IMR-90 (cell line): ENCODE results near the gene FBXW11. TPM values are rescaled to one million over a fixed set of nuclear protein-coding genes. Genes with fewer than 3 reads are reported as not detected.

Experiments
- ATAC-seq: fragments of 200-7000 bp; cut with Tn5 transposase; 2 replicates; pipeline ENCODE4 v1.9.1; 2020; ENCODE audit warnings: low read depth, mild to moderate bottlenecking, moderate library complexity
- BruUV-seq: library from RNA; stranded (reverse); fragments of 400-500 nt; replicated peaks from 2 replicates; lab custom pipeline; 2021; lab: Mats Ljungman, UMichigan
- CTCF ChIA-PET: fragments of 300-600 bp; formaldehyde crosslinking; extraction: SDS; loops from one replicate; lab custom pipeline; 2021; ENCODE audit warnings: antibody characterized with exemption; lab: Yijun Ruan, JAX
- POLR2A ChIA-PET: fragments of 300-600 bp; sonication (Branson Sonifier 250); formaldehyde crosslinking; loops from one replicate; lab custom pipeline; 2022; ENCODE audit warnings: antibody characterized with exemption; ENCODE audit not compliant: unreplicated experiment; lab: Charles Lee
- DNase-seq: peaks from one replicate; pipeline ENCODE4 v3.0.0; 2013
- H2AFZ ChIP-seq: replicated peaks from 2 replicates; pipeline ENCODE3; 2013; ENCODE audit warnings: low read length, mild to moderate bottlenecking; ENCODE audit not compliant: poor library complexity
- H2AK5ac ChIP-seq: 2 replicates; pipeline ENCODE4 v1.6.1; 2013; ENCODE audit warnings: low read depth, low read length, inconsistent platforms
- H2AK9ac ChIP-seq: replicated peaks from 2 replicates; pipeline ENCODE3; 2013; ENCODE audit warnings: mild to moderate bottlenecking, low read depth, low read length, moderate library complexity; ENCODE audit not compliant: poor library complexity
- H2BK120ac ChIP-seq: 2 replicates; pipeline ENCODE4 v1.6.1; 2013; ENCODE audit warnings: low read depth, low read length, inconsistent platforms
- H2BK15ac ChIP-seq: 3 replicates; pipeline ENCODE4 v1.6.1; 2013; ENCODE audit warnings: low read depth, low read length, inconsistent platforms
- H2BK20ac ChIP-seq: 2 replicates; pipeline ENCODE4 v1.6.1; 2013; ENCODE audit warnings: low read depth, mild to moderate bottlenecking, inconsistent platforms, low read length, moderate library complexity
- H2BK5ac ChIP-seq: 2 replicates; pipeline ENCODE4 v1.6.1; 2013; ENCODE audit warnings: mild to moderate bottlenecking, low read depth, low read length, inconsistent platforms; ENCODE audit not compliant: poor library complexity, severe bottlenecking
- H3K14ac ChIP-seq: replicated peaks from 2 replicates; pipeline ENCODE4 v1.6.1; 2013; ENCODE audit warnings: low read depth, low read length, inconsistent platforms
- H3K18ac ChIP-seq: 2 replicates; pipeline ENCODE4 v1.6.1; 2013; ENCODE audit warnings: low read depth, low read length, control low read depth
- H3K23ac ChIP-seq: 2 replicates; pipeline ENCODE4 v1.6.1; 2013; ENCODE audit warnings: low read depth, low read length, inconsistent platforms
- H3K27ac ChIP-seq: 2 replicates; pipeline ENCODE4 v1.5.1; 2013; ENCODE audit warnings: mild to moderate bottlenecking, control low read depth, low read length; ENCODE audit not compliant: insufficient read depth
- H3K27me3 ChIP-seq: 2 replicates; pipeline ENCODE4 v1.6.1; 2013; ENCODE audit warnings: low read length; ENCODE audit not compliant: control insufficient read depth, insufficient read depth
- H3K36me3 ChIP-seq: 2 replicates; pipeline ENCODE4 v1.6.1; 2013; ENCODE audit warnings: low read length, mixed read lengths; ENCODE audit not compliant: control insufficient read depth, insufficient read depth
- H3K4ac ChIP-seq: 2 replicates; pipeline ENCODE4 v1.6.1; 2013; ENCODE audit warnings: low read depth, low read length, inconsistent platforms
- H3K4me1 ChIP-seq: 2 replicates; pipeline ENCODE4 v1.6.1; 2013; ENCODE audit warnings: low read length, mixed read lengths; ENCODE audit not compliant: control insufficient read depth, insufficient read depth
- H3K4me2 ChIP-seq: 2 replicates; pipeline ENCODE4 v1.6.1; 2013; ENCODE audit warnings: low read depth, mild to moderate bottlenecking, control low read depth, low read length, moderate library complexity
- H3K4me3 ChIP-seq: 2 replicates; pipeline ENCODE4 v1.5.1; 2013; ENCODE audit warnings: low read depth, mild to moderate bottlenecking, control low read depth, low read length, moderate library complexity; ENCODE audit not compliant: insufficient read depth
- H3K56ac ChIP-seq: 2 replicates; pipeline ENCODE4 v1.6.1; 2013; ENCODE audit warnings: low read length, inconsistent platforms; ENCODE audit not compliant: insufficient read depth; ENCODE audit errors: extremely low read depth
- H3K79me1 ChIP-seq, 2 experiments: 2 replicates each; pipeline ENCODE4 v1.6.1; 2013; ENCODE audit warnings: low read length in 2 of 2, inconsistent platforms in 1 of 2, low read depth in 1 of 2
- H3K9ac ChIP-seq: 2 replicates; pipeline ENCODE4 v1.6.1; 2013; ENCODE audit warnings: low read depth, low read length, control low read depth
- H3K9me1 ChIP-seq: 2 replicates; pipeline ENCODE4 v1.6.1; 2013; ENCODE audit warnings: low read length, inconsistent platforms; ENCODE audit not compliant: insufficient read depth
- H3K9me3 ChIP-seq: 2 replicates; pipeline ENCODE4 v1.6.1; 2013; ENCODE audit warnings: low read length; ENCODE audit not compliant: control insufficient read depth, insufficient read depth
- H4K20me1 ChIP-seq: 2 replicates; pipeline ENCODE4 v1.6.1; 2013; ENCODE audit warnings: low read length, inconsistent platforms; ENCODE audit not compliant: insufficient read depth
- H4K5ac ChIP-seq: 2 replicates; pipeline ENCODE4 v1.6.1; 2013; ENCODE audit warnings: mild to moderate bottlenecking, low read depth, low read length, control low read depth
- H4K8ac ChIP-seq, 2 experiments: 2 replicates each; pipeline ENCODE4 v1.6.1; 2013; ENCODE audit warnings: low read depth in 2 of 2, low read length in 2 of 2, control low read depth in 1 of 2, inconsistent platforms in 1 of 2
- H4K91ac ChIP-seq: 2 replicates; pipeline ENCODE4 v1.6.1; 2013; ENCODE audit warnings: low read depth, low read length, inconsistent platforms; ENCODE audit not compliant: insufficient read depth
- BHLHE40 ChIP-seq: fragments of 150-350 bp; IDR thresholded peaks from 2 replicates; pipeline ENCODE4 v1.6.1; 2016; ENCODE audit warnings: mild to moderate bottlenecking, low read depth, low read length
- CEBPB ChIP-seq: IDR thresholded peaks from 2 replicates; pipeline ENCODE4 v1.6.1; 2012; ENCODE audit warnings: low read depth, low read length, improper control_type of control experiment
- CHD1 ChIP-seq: IDR thresholded peaks from 2 replicates; pipeline ENCODE4 v1.6.1; 2012; ENCODE audit warnings: low read depth, low read length, improper control_type of control experiment
- ELK1 ChIP-seq: fragments of 150-350 bp; IDR thresholded peaks from 2 replicates; pipeline ENCODE4 v1.6.1; 2016; ENCODE audit warnings: low read depth, mild to moderate bottlenecking, low read length, moderate library complexity, borderline replicate concordance
- FOS ChIP-seq: fragments of 150-350 bp; IDR thresholded peaks from 2 replicates; pipeline ENCODE4 v1.6.1; 2016; ENCODE audit warnings: low read depth, low read length
- MAZ ChIP-seq: IDR thresholded peaks from 2 replicates; pipeline ENCODE4 v1.6.1; 2012; ENCODE audit warnings: low read depth, mild to moderate bottlenecking, low read length, improper control_type of control experiment, moderate library complexity, borderline replicate concordance
- MXI1 ChIP-seq: IDR thresholded peaks from 2 replicates; pipeline ENCODE4 v1.6.1; 2012; ENCODE audit warnings: low read depth, mild to moderate bottlenecking, low read length, moderate library complexity, borderline replicate concordance
- POLR2A ChIP-seq: IDR thresholded peaks from 2 replicates; pipeline ENCODE4 v1.6.1; 2012; ENCODE audit warnings: mild to moderate bottlenecking, low read depth, low read length
- RAD21 ChIP-seq: IDR thresholded peaks from 2 replicates; pipeline ENCODE4 v1.6.1; 2012; ENCODE audit warnings: low read length, improper control_type of control experiment
- RCOR1 ChIP-seq: IDR thresholded peaks from 2 replicates; pipeline ENCODE4 v1.6.1; 2012; ENCODE audit warnings: mild to moderate bottlenecking, low read length, improper control_type of control experiment; ENCODE audit not compliant: insufficient replicate concordance
- RFX5 ChIP-seq: IDR thresholded peaks from 2 replicates; pipeline ENCODE4 v1.8.0; 2012; ENCODE audit warnings: low read depth, mild to moderate bottlenecking, low read length, moderate library complexity
- USF2 ChIP-seq: fragments of 150-350 bp; IDR thresholded peaks from 2 replicates; pipeline ENCODE4 v1.6.1; 2017; ENCODE audit warnings: mild to moderate bottlenecking, antibody characterized with exemption, low read length, low read depth
- WGBS, 2 experiments: methylation state at CpG; one replicate each; pipeline versions ENCODE4 v1.1.5 to v1.1.7; 2013; ENCODE audit warnings: missing lambda C conversion rate in 2 of 2; ENCODE audit not compliant: insufficient read length in 1 of 2; ENCODE audit errors: extremely low coverage in 2 of 2; 5-methylcytosine and 5-hydroxymethylcytosine counted together
- dilution Hi-C: fragments of 300-500 bp; cut with HindIII; formaldehyde crosslinking; loops from one replicate; pipeline ENCODE4 v1.14.3; 2018; ENCODE audit warnings: low sequenced_read_pairs; ENCODE audit not compliant: unreplicated experiment
- in situ Hi-C: fragments of 300-500 bp; cut with MboI; formaldehyde crosslinking; loops from 3 replicates; pipeline ENCODE4 v1.14.3; 2019; ENCODE audit warnings: low sequenced_read_pairs, inconsistent platforms, mixed read lengths
- intact Hi-C: fragments of 100-400 bp; cut with micrococcal nuclease; formaldehyde crosslinking; loops from 2 replicates; pipeline ENCODE4 v1.10.0; 2022
- polyA plus RNA-seq, 3 experiments: library from polyadenylated mRNA; depleted of rRNA; stranded (reverse); fragments of >200 nt; gene quantifications; 2 replicates each; pipeline ENCODE4 v1.2.3, GENCODE V29; 2012; ENCODE audit warnings: low replicate concordance in 1 of 3
- total RNA-seq: library from RNA; depleted of rRNA; stranded (reverse); fragments of >200 nt; gene quantifications from 2 replicates; pipeline ENCODE4 v1.2.3, GENCODE V29; 2012

Gene FBXW11
- total and polyA plus RNA-seq, 2 of the 4 experiments (the other 2 are of a cell fraction) = 34.3 to 97.1 TPM

GRCh38 chr5:171897231-171897630, 109.2 kb downstream of the FBXW11 start:
- H2BK20ac ChIP-seq = no peak overlapping the region
- H3K23ac ChIP-seq = no peak overlapping the region
- ATAC-seq (no peak), DNase-seq (no peak)
- no peaks in the 10 kb centered on the region for H3K4me1 ChIP-seq
- no peak overlapping the region for H4K91ac ChIP-seq
- H2BK5ac ChIP-seq = no peak overlapping the region
- dilution Hi-C loops = no loop called here
- H3K79me1 ChIP-seq = peaks cover 21 to 59% of the 10 kb centered on the region in 2 experiments
- TF ChIP-seq POLR2A (no peak), MAZ (no peak), MXI1 (no peak), RFX5 (no peak), RCOR1 (no peak), USF2 (no peak), CEBPB (no peak), ELK1 (no peak), BHLHE40 (no peak), CHD1 (no peak), RAD21 (no peak), FOS (no peak)
- H3K27ac ChIP-seq = no peak overlapping the region
- intact Hi-C loops = no loop called here
- WGBS, 2 experiments = no CpG with 5 or more reads among the region's 1 CpG
- no peak overlapping the region for H2BK15ac ChIP-seq
- no peak overlapping the region for H3K4me2 ChIP-seq
- no peak overlapping the region for H3K56ac ChIP-seq
- H3K9me1 ChIP-seq = peaks cover 3% of the 10 kb centered on the region; the same call in 1 of the 2 replicates
- no peak overlapping the region for H3K9ac ChIP-seq
- H4K20me1 ChIP-seq = peaks cover 26% of the 10 kb centered on the region
- H3K14ac ChIP-seq = no peak overlapping the region
- no peaks in the 10 kb centered on the region for H3K9me3 ChIP-seq
- H3K36me3 ChIP-seq = peaks cover 3% of the 10 kb centered on the region; the same call in 1 of the 2 replicates
- in situ Hi-C loops = no loop called here
- no peaks in the 10 kb centered on the region for H3K27me3 ChIP-seq
- no peak overlapping the region for H2AFZ ChIP-seq
- no peak overlapping the region for H2BK120ac ChIP-seq
- no peak overlapping the region for H3K4ac ChIP-seq
- no peak overlapping the region for H3K4me3 ChIP-seq
- no peak overlapping the region for H4K5ac ChIP-seq
- BruUV-seq = no TSS peak
- POLR2A ChIA-PET = no interaction called here
- CTCF ChIA-PET = no interaction called here
- no peak overlapping the region for H2AK5ac ChIP-seq
- no peak overlapping the region for H4K8ac ChIP-seq
- no peak overlapping the region for H3K18ac ChIP-seq
- H2AK9ac ChIP-seq = no peak overlapping the region
